Breast epithelium (tissue), 4 donors: Measurements from ENCODE around the gene MNT. TPM values are rescaled to one million over a fixed set of nuclear protein-coding genes. Genes with fewer than 3 reads are reported as not detected.

Experiments
- DNase-seq, 2 donors: peaks; one replicate each; pipeline ENCODE4 v3.0.0-alpha.2; 2019; ENCODE audit warnings: low spot score in 2 of 2
- H3K27ac ChIP-seq, 2 donors: fragments of 200-600 bp; sonication (generic) in 1 of 2; one replicate each; pipeline ENCODE4 v1.5.1; 2016 to 2019; ENCODE audit warnings: mild to moderate bottlenecking in 1 of 2
- H3K27me3 ChIP-seq, 2 donors: fragments of 200-600 bp; sonication (generic) in 1 of 2; one replicate each; pipeline versions ENCODE4 v1.5.1 to v1.6.0; 2017 to 2019; ENCODE audit warnings: control low read depth in 1 of 2, mild to moderate bottlenecking in 1 of 2
- H3K36me3 ChIP-seq: fragments of 200-600 bp; one replicate; pipeline ENCODE4 v1.5.1; 2019
- H3K4me1 ChIP-seq, 2 donors: fragments of 200-600 bp; sonication (generic); one replicate each; pipeline ENCODE4 v1.5.1; 2016 to 2019; ENCODE audit warnings: control low read depth in 1 of 2
- H3K4me3 ChIP-seq, 3 donors: fragments of 200-600 bp; sonication (generic); 1 replicate in 2 of 3; 2 replicates in 1 of 3; pipeline ENCODE4 v1.5.1; 2016 to 2019; ENCODE audit warnings: mild to moderate bottlenecking in 3 of 3, moderate library complexity in 2 of 3
- H3K9me3 ChIP-seq, 2 donors: fragments of 200-600 bp; sonication (generic) in 1 of 2; one replicate each; pipeline ENCODE4 v1.5.1; 2016 to 2019; ENCODE audit warnings: control low read depth in 1 of 2
- POLR2A ChIP-seq: fragments of 450-650 bp; IDR thresholded peaks from one replicate; pipeline ENCODE4 v1.6.1; 2016; ENCODE audit warnings: antibody characterized with exemption, mild to moderate bottlenecking, moderate library complexity
- POLR2AphosphoS5 ChIP-seq, 3 donors: sonication (generic); formaldehyde crosslinking; IDR thresholded peaks; one replicate each; pipeline ENCODE4 v1.6.1; 2017; ENCODE audit warnings: antibody characterized with exemption in 3 of 3
- intact Hi-C: fragments of 100-400 bp; cut with DNase I; formaldehyde crosslinking; loops from one replicate; pipeline ENCODE4 v1.15.1; 2023; ENCODE audit warnings: low total_unique reads
- total RNA-seq, 3 donors: library from RNA; depleted of rRNA; stranded (reverse); fragments of >200 nt; gene quantifications; one replicate each; pipeline ENCODE4 v1.1.0, GENCODE V29; 2016
- TF ChIP-seq, protein P1 (sequence below), 3 donors: fragments of 450-650 bp; IDR thresholded peaks; one replicate each; pipeline ENCODE4 v1.5.1; 2016 to 2017; ENCODE audit warnings: antibody characterized with exemption in 3 of 3, mild to moderate bottlenecking in 3 of 3, moderate library complexity in 3 of 3

Gene MNT
- total RNA-seq, 3 donors from 2014 or later: 7.7 to 10.2 (median 8.8) TPM

DNA sequence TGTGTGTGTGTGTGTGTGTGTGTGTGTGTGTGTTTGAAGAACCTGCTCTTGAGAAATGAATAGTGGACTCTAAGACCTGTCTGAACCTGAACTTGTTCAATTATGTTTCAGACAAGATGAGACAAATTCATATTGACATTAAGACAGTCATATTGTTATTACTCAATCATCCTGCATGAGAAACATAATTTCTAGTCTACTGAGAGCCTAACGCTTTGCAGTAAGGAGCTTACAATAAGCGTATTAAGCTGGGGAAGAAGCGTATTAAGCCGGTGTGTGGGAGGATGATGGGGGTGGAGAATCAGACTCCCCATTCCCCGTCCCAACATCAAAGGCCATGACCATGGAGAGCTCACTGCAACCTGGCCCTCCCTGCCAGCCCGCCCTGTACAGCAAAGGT lies 22.4 kb upstream of the MNT start:
- DNase-seq: no peak
- H3K4me1 ChIP-seq: no peaks in the 10 kb centered on the region
- TF ChIP-seq, protein P1, sequence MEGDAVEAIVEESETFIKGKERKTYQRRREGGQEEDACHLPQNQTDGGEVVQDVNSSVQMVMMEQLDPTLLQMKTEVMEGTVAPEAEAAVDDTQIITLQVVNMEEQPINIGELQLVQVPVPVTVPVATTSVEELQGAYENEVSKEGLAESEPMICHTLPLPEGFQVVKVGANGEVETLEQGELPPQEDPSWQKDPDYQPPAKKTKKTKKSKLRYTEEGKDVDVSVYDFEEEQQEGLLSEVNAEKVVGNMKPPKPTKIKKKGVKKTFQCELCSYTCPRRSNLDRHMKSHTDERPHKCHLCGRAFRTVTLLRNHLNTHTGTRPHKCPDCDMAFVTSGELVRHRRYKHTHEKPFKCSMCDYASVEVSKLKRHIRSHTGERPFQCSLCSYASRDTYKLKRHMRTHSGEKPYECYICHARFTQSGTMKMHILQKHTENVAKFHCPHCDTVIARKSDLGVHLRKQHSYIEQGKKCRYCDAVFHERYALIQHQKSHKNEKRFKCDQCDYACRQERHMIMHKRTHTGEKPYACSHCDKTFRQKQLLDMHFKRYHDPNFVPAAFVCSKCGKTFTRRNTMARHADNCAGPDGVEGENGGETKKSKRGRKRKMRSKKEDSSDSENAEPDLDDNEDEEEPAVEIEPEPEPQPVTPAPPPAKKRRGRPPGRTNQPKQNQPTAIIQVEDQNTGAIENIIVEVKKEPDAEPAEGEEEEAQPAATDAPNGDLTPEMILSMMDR (IDR thresholded peaks at IDR 0.05): no peak
- no peak for TF ChIP-seq POLR2AphosphoS5 (IDR thresholded peaks at IDR 0.05)
- no peak for TF ChIP-seq POLR2A
- H3K4me3 ChIP-seq: no peak overlapping the region
- no peaks in the 10 kb centered on the region for H3K36me3 ChIP-seq
- no peaks in the 10 kb centered on the region for H3K9me3 ChIP-seq
- H3K27ac ChIP-seq: peak overlapping the region; percentile 7 to 25
- intact Hi-C loops: no loop called here
- no peaks in the 10 kb centered on the region for H3K27me3 ChIP-seq

DNA sequence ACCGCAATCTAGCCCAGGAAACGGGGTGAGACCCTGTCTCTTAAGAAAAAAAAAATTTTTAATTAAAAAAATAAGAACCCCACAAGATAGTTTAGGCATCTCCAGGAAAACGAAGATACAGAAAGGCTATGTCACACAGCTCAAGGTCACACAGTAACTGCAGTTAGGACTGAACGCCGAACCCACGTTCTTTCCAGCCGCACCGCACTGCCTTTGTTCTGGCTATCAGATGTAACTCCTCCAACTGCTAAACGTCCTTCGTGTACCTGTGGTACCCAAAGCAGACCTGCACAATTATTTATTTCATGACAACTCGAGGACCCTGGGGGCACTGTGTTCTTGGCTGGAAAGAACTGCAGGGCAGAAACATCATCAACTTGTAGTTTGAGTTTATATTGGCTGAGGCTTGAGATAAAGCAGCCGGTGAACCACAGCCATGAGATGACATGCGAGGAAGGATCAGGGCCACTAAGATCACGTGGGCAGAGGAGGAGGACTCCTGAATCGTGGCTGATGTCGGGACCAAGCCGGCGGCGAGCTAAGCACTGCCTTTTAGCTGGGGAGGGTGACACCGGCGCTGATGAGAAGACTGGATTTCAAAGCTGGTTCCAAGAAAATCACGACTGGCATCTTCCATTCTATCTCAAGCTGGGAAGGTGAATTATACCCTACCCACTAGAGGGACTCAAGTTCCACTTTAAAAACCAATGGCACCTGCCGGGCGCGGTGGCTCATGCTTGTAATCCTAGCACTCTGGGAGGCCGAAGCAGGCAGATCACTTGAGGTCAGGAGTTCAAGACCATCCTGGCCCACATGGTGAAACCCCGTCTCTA lies 20.7 kb upstream of the MNT start:
- Histone ChIP-seq H3K4me3 (no peak overlapping the region), H3K27me3 (no peaks in the 10 kb centered on the region), H3K36me3 (no peaks in the 10 kb centered on the region), H3K27ac (peak overlapping the region in 1 of 2 donors; percentile 34), H3K9me3 (no peaks in the 10 kb centered on the region), H3K4me1 (no peaks in the 10 kb centered on the region)
- no peak for DNase-seq
- intact Hi-C loops: no loop called here
- no peak for TF ChIP-seq POLR2A

DNA sequence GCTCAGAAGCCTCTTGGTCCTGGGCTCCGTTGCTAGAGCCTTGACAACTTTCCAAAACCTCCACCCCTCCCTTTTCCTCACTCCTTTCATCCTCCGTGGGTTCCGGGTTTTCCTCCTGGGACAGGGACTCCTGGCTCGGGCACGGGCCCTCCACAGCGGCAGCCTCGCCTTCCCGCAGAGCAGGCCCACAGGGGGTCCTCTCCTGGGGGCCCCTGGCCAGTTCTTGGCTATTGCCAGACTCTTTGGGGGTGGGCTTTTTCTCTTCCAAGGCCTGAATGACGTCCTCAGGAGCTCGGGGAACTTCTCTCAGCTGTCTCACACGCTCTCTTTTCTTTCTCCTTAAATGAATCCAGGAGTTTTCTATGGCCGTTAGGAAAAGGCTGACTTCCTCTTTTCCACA lies 19.3 kb upstream of the MNT start:
- peak overlapping the region; percentile 0 to 41 for H3K27ac ChIP-seq
- no peaks in the 10 kb centered on the region for H3K4me1 ChIP-seq
- H3K36me3 ChIP-seq: no peaks in the 10 kb centered on the region
- no peak overlapping the region for H3K4me3 ChIP-seq
- no peaks in the 10 kb centered on the region for H3K27me3 ChIP-seq
- intact Hi-C loops: no loop called here
- no peak for DNase-seq
- no peak for TF ChIP-seq POLR2A
- no peaks in the 10 kb centered on the region for H3K9me3 ChIP-seq

DNA sequence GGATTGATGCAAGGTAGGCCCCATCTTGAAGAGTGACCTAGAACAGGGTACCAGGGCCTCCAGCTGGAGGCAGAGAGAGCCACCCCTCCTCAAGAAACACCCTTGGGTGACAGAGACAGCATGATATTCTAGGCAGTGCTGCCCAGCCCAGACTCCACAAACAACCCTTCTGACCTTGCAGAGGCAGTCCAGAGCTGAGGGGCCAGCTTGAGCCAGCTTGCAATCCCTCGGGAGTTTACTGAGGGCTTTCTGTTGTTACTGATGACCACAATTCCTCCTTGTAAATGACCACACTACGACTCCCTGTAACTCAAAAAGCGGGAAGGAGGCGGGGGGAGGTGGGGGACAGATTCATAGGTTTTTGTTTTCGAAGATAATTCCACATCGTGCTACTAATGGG lies 18.6 kb upstream of the MNT start:
- TF ChIP-seq POLR2AphosphoS5 (IDR thresholded peaks at IDR 0.05) (no peak), POLR2A (no peak)
- TF ChIP-seq, protein P1 (IDR thresholded peaks at IDR 0.05): no peak
- Histone ChIP-seq H3K27ac (peak overlapping the region in 1 of 2 donors; percentile 32), H3K9me3 (no peaks in the 10 kb centered on the region), H3K27me3 (no peaks in the 10 kb centered on the region), H3K4me1 (no peaks in the 10 kb centered on the region), H3K4me3 (no peak overlapping the region), H3K36me3 (no peaks in the 10 kb centered on the region)
- intact Hi-C loops: loop anchor here (5.0 kb wide), 1 partner anchor 37 kb away; no protein-coding TSS in a partner anchor
- DNase-seq: no peak

DNA sequence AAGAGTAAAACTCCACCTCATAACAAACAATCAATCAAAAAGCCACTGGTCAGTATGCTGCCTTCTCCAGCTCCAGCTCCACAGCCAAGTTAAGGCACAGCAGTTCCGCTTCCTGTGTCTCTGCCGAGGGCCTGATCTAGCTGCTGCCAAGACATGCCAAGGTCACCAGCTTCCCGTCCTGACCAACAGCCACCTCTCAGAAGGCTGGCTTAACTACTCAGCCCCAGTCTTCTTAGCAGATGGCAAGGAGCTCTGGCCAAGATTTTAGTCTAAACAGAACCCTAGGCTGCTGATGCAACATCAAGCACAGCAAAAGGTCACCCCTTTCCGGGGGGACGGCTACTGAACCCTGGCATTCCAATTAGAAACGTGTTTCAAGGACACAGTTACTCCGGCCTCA lies 17.7 kb upstream of the MNT start:
- TF ChIP-seq, protein P1 (IDR thresholded peaks at IDR 0.05): no peak
- TF ChIP-seq POLR2A: no peak
- no peak for TF ChIP-seq POLR2AphosphoS5 (IDR thresholded peaks at IDR 0.05)
- intact Hi-C loops: loop anchor here (5.0 kb wide), 1 partner anchor 36 kb away; no protein-coding TSS in a partner anchor
- H3K36me3 ChIP-seq: no peaks in the 10 kb centered on the region
- no peaks in the 10 kb centered on the region for H3K27me3 ChIP-seq
- DNase-seq: no peak
- no peaks in the 10 kb centered on the region for H3K4me1 ChIP-seq
- no peaks in the 10 kb centered on the region for H3K9me3 ChIP-seq
- no peak overlapping the region for H3K4me3 ChIP-seq
- H3K27ac ChIP-seq: peak overlapping the region in 1 of 2 donors; percentile 50

DNA sequence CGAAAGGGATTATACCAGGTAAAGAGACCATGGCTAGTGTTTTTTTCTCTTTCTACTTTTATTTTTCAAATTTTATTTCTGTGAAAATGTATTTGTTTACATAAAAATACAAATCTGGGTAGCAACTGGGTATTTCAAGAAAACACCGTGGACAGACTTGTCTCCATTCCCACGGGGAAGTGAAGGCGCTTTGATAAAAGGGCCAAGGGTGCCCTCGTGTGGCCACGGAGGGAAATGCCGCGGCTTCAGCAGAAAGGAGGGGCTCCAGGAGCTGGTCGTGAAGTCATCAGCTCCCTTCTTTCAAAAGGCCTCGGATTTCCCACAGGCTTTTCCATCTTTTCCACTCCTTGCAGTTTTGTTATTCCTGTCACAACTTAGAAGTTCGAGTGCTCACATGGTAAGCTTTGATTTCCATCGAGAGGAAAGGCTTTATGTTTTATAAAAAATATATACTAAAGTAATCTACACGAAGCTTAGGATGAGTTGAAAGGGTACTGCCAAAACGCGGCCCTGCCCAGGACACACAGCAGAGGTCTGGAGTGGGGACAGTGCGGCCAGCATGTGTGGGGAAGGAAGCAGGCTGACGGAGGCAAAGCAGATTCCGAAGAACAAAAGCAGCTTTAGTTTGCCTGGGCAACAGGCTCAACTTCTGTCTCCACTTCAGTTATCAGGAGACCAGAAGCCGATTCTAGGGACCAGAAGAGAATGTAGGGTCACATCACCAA lies 15.3 kb upstream of the MNT start:
- intact Hi-C loops: loop anchor here (5.0 kb wide), 1 partner anchor 34 kb away; no protein-coding TSS in a partner anchor

More for the DNA sequence above, 15.3 kb upstream of the MNT start:
- TF ChIP-seq POLR2AphosphoS5 (IDR thresholded peaks at IDR 0.05): peak; percentile 62 to 73 (median 73)
- TF ChIP-seq POLR2A: no peak
- TF ChIP-seq, protein P1 (IDR thresholded peaks at IDR 0.05): peak; percentile 96 to 98 (median 97)
- Histone ChIP-seq H3K27me3 (no peaks in the 10 kb centered on the region), H3K4me3 (no peak overlapping the region), H3K4me1 (no peaks in the 10 kb centered on the region), H3K36me3 (no peaks in the 10 kb centered on the region), H3K9me3 (no peaks in the 10 kb centered on the region), H3K27ac (peak overlapping the region in 1 of 2 donors; percentile 22)
- peak; percentile 90 to 91 for DNase-seq
